ENCODE measurements around the gene PCDH18. TPM values are rescaled to one million over a fixed set of nuclear protein-coding genes. Genes with fewer than 3 reads are reported as not detected.

The PCDH18 gene
- polyA plus RNA-seq, 1 donor (not counting 4 experiments of a cell fraction or from before 2014, with no cell fraction given) = 0.08 TPM

DNA sequence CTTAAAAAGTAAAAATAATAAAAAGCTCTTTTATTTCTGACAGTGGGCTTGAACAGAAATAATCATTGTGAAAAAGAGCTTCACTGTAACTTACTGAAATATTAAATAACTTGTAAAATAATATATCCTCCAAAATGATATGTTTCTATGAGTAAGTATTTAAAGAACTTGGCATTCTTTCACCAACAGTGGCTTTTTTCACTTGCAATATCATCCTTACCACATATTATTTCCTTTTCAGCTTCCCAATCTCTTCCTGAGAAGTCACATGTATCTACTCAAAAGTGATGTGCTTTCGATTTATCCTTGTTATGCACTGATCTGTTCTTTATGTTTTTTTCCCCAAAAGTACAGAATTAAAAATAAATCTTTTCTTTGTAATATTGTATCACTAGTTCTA lies 2.2 kb upstream of the PCDH18 start:
- no peak overlapping the region for H3K4me3 ChIP-seq (ENCODE audit: control insufficient read depth in 2 of 3, extremely low read depth in 1 of 3, insufficient read depth in 2 of 3, low read depth in 1 of 3, low read length in 3 of 3)
- no peaks in the 10 kb centered on the region for H4K20me1 ChIP-seq (ENCODE audit: control insufficient read depth, extremely low read depth, insufficient read depth, low read length)
- no peak overlapping the region for H3K27ac ChIP-seq (ENCODE audit: control insufficient read depth, insufficient read depth, low read length)
- H3K27me3 ChIP-seq (ENCODE audit: control insufficient read depth, extremely low read depth, insufficient read depth, low read length) = peaks cover 11% of the 10 kb centered on the region
- TF ChIP-seq, protein P1, sequence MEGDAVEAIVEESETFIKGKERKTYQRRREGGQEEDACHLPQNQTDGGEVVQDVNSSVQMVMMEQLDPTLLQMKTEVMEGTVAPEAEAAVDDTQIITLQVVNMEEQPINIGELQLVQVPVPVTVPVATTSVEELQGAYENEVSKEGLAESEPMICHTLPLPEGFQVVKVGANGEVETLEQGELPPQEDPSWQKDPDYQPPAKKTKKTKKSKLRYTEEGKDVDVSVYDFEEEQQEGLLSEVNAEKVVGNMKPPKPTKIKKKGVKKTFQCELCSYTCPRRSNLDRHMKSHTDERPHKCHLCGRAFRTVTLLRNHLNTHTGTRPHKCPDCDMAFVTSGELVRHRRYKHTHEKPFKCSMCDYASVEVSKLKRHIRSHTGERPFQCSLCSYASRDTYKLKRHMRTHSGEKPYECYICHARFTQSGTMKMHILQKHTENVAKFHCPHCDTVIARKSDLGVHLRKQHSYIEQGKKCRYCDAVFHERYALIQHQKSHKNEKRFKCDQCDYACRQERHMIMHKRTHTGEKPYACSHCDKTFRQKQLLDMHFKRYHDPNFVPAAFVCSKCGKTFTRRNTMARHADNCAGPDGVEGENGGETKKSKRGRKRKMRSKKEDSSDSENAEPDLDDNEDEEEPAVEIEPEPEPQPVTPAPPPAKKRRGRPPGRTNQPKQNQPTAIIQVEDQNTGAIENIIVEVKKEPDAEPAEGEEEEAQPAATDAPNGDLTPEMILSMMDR (optimal IDR thresholded peaks at IDR 0.05 in 1 of 3, IDR thresholded peaks at IDR 0.05 in 1 of 3, conservative IDR thresholded peaks at IDR 0.05 in 1 of 3; ENCODE audit: extremely low read depth in 1 of 3, insufficient read depth in 2 of 3, low read length in 3 of 3) = no peak
- no peak for TF ChIP-seq EZH2 (IDR thresholded peaks at IDR 0.05; ENCODE audit: low read length)
- DNase-seq (ENCODE audit: low read depth, low spot score) = no peak
- no peaks in the 10 kb centered on the region for H3K9me1 ChIP-seq (ENCODE audit: control insufficient read depth, extremely low read depth, insufficient read depth, low read length)
- H3K79me2 ChIP-seq (ENCODE audit: control insufficient read depth, insufficient read depth, low read length) = no peaks in the 10 kb centered on the region
- dilution Hi-C loops (cut with MboI; ENCODE audit: extremely low pct_ligation_motif_present, low sequenced_read_pairs) = no loop called here
- no peak for FAIRE-seq
- H3K4me2 ChIP-seq (ENCODE audit: control insufficient read depth, extremely low read depth, insufficient read depth, low read depth, low read length) = no peak overlapping the region
- H3K4me1 ChIP-seq (ENCODE audit: control insufficient read depth, extremely low read depth, insufficient read depth, low read length) = peaks cover 3% of the 10 kb centered on the region
- H3K9me3 ChIP-seq (ENCODE audit: control insufficient read depth, low read depth, low read length) = no peaks in the 10 kb centered on the region
- H3K9ac ChIP-seq (ENCODE audit: control insufficient read depth, extremely low read depth, insufficient read depth, low read length) = no peak overlapping the region
- no peak overlapping the region for H2AFZ ChIP-seq (ENCODE audit: control insufficient read depth, low read length)
- H3K36me3 ChIP-seq (ENCODE audit: control insufficient read depth in 2 of 2, extremely low read depth in 1 of 2, insufficient read depth in 2 of 2, low read length in 2 of 2) = no peaks in the 10 kb centered on the region

DNA sequence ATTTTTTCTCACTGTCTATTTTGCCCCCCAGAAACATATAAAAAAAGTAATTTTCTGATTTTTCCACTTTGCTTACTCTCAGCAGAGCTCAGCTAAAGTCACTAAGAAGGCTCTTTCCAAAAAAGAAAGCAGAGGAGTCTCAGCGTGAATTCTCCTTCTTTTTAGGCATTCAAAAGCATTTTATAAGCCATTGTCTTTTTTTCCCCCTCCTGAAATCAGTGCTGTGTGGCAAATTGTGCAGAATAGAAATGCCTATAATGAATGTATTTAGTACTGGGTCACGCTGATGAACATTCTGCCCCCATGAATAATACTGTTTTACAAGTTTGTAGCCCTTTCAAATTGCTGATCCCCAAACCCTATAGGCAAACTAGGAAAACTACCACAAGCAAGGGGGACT lies 1.6 kb upstream of the PCDH18 start:
- no peak for DNase-seq (ENCODE audit: low read depth, low spot score)
- Histone ChIP-seq H3K4me3 (ENCODE audit: control insufficient read depth in 2 of 3, extremely low read depth in 1 of 3, insufficient read depth in 2 of 3, low read depth in 1 of 3, low read length in 3 of 3) (no peak overlapping the region), H3K4me1 (ENCODE audit: control insufficient read depth, extremely low read depth, insufficient read depth, low read length) (peaks cover 3% of the 10 kb centered on the region), H4K20me1 (ENCODE audit: control insufficient read depth, extremely low read depth, insufficient read depth, low read length) (no peaks in the 10 kb centered on the region), H3K79me2 (ENCODE audit: control insufficient read depth, insufficient read depth, low read length) (no peaks in the 10 kb centered on the region), H3K27me3 (ENCODE audit: control insufficient read depth, extremely low read depth, insufficient read depth, low read length) (peaks cover 11% of the 10 kb centered on the region), H2AFZ (ENCODE audit: control insufficient read depth, low read length) (no peak overlapping the region), H3K9ac (ENCODE audit: control insufficient read depth, extremely low read depth, insufficient read depth, low read length) (no peak overlapping the region), H3K27ac (ENCODE audit: control insufficient read depth, insufficient read depth, low read length) (no peak overlapping the region), H3K9me1 (ENCODE audit: control insufficient read depth, extremely low read depth, insufficient read depth, low read length) (no peaks in the 10 kb centered on the region), H3K9me3 (ENCODE audit: control insufficient read depth, low read depth, low read length) (no peaks in the 10 kb centered on the region), H3K4me2 (ENCODE audit: control insufficient read depth, extremely low read depth, insufficient read depth, low read depth, low read length) (no peak overlapping the region), H3K36me3 (ENCODE audit: control insufficient read depth in 2 of 2, extremely low read depth in 1 of 2, insufficient read depth in 2 of 2, low read length in 2 of 2) (no peaks in the 10 kb centered on the region)
- dilution Hi-C loops (cut with MboI; ENCODE audit: extremely low pct_ligation_motif_present, low sequenced_read_pairs) = no loop called here
- TF ChIP-seq, protein P1 (optimal IDR thresholded peaks at IDR 0.05 in 1 of 3, IDR thresholded peaks at IDR 0.05 in 1 of 3, conservative IDR thresholded peaks at IDR 0.05 in 1 of 3; ENCODE audit: extremely low read depth in 1 of 3, insufficient read depth in 2 of 3, low read length in 3 of 3) = no peak
- no peak for TF ChIP-seq EZH2 (IDR thresholded peaks at IDR 0.05; ENCODE audit: low read length)
- no peak for FAIRE-seq

All from keratinocyte (primary cell).